Measurements from ENCODE around the gene PIEZO1. TPM values are rescaled to one million over a fixed set of nuclear protein-coding genes. Genes with fewer than 3 reads are reported as not detected.

Gene PIEZO1
- total RNA-seq, 1 donor from 2014 or later: 160 TPM

- H3K36me3 Mint-ChIP-seq: no peaks in the 10 kb centered on the region
- peaks cover 9% of the 10 kb centered on the region for H3K4me1 Mint-ChIP-seq
- no peaks in the 10 kb centered on the region for H3K9me3 Mint-ChIP-seq
- H3K27me3 Mint-ChIP-seq (ENCODE audit: low read depth): no peaks in the 10 kb centered on the region
- no peak overlapping the region for H3K27ac Mint-ChIP-seq
- no peak overlapping the region for H3K4me3 Mint-ChIP-seq
- DNase-seq (ENCODE audit: low spot score in 2 of 2, unreplicated experiment in 2 of 2): no peak
- TF ChIP-seq, protein P1, sequence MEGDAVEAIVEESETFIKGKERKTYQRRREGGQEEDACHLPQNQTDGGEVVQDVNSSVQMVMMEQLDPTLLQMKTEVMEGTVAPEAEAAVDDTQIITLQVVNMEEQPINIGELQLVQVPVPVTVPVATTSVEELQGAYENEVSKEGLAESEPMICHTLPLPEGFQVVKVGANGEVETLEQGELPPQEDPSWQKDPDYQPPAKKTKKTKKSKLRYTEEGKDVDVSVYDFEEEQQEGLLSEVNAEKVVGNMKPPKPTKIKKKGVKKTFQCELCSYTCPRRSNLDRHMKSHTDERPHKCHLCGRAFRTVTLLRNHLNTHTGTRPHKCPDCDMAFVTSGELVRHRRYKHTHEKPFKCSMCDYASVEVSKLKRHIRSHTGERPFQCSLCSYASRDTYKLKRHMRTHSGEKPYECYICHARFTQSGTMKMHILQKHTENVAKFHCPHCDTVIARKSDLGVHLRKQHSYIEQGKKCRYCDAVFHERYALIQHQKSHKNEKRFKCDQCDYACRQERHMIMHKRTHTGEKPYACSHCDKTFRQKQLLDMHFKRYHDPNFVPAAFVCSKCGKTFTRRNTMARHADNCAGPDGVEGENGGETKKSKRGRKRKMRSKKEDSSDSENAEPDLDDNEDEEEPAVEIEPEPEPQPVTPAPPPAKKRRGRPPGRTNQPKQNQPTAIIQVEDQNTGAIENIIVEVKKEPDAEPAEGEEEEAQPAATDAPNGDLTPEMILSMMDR (IDR thresholded peaks at IDR 0.05; ENCODE audit: unreplicated experiment): no peak
These were observed 74.5 kb downstream of the PIEZO1 start for GRCh38 chr16:88710556-88710955.

DNA sequence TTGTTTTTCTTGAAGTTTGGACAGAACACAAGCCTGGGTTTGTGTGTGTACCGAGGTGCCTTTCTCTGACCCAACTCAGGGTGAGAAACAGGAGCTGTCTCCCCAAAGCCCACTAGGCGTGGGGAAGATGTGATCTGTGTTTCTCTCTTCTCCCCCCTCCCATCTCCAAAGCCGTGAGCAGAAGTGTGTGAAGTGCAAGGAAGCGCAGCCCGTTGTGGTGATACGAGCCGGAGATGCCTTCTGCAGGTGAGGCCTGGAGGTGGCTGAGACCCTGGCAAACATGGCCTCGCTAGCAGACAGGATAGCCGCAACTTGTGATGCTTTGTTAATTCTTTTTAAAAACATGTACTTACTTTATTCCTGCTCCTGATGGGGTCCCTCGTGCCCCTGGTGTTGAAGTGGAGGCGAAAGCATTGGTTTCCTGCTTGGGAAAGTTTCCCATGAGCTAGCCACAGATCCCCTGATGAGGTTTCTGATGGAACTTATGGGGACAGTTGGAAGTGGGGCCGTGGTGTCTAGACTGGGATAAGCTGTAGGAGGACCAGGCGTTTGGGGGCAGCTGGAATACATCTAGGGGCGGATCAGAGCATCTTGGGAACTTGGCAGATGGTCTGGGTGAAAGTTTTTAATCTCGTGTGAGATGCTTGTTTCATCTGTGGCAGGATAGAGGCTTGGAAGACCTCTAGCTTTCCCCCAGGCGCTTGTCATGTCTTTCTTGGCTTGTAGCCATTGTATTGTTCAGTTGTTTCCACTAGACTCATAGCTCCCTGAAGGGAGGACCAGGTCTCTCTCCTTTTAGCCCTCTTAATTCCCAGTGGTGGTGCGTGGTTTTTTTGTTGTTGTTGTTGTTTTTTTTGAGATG is 77.8 kb downstream of the PIEZO1 start:
- Mint-ChIP-seq H3K36me3 (no peaks in the 10 kb centered on the region), H3K27me3 (ENCODE audit: low read depth) (no peaks in the 10 kb centered on the region), H3K27ac (peak overlapping the region; percentile 83), H3K9me3 (no peaks in the 10 kb centered on the region), H3K4me3 (peak overlapping the region; percentile 67), H3K4me1 (peaks cover 21% of the 10 kb centered on the region)
- TF ChIP-seq, protein P1 (IDR thresholded peaks at IDR 0.05; ENCODE audit: unreplicated experiment): no peak
- no peak for DNase-seq (ENCODE audit: low spot score in 2 of 2, unreplicated experiment in 2 of 2)

DNA sequence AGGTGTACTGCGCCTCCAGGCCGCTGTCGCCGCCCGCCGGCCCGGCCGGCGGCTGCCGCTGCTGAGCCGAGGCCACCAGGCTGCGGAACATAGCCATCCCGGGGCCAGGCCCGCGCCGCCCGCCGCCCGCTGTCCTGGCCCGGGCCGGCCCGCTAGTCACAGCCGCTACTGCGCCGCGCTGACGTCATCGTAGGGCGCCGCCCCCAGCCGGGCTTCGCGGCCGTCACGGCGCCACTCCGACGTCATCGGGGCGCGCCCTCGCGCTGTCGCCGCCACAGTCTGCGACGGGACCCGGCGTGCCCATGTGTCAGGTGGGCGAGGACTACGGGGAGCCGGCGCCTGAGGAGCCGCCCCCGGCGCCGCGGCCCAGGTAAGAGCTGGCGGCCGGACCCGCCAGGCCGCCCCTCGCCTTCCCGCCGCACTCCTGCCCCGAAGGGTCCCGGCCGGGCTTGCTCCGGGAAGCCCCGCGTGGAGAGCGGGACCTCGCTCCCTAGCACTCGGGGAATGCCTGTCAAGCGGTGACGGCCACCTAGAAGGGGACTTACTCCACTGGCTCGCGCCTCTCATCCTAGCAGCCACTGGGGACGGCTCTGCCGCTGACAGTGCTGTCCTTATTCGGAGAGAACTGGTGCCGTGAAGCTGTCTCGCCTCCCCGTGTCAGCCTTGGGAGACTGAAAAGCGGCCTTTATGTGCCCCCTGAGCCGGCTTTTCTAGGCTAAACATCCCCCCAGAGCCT is 78.6 kb downstream of the PIEZO1 start, which contains the start of the genes CTU2 and RNF166:
TSS of gene CTU2 (plus strand) at position 275 of the 736 bp plus-strand sequence. CDS start at position 303, 28 bp downstream.
TSS of gene RNF166 (minus strand) at position 180 of the 736 bp plus-strand sequence. CDS start at position 97, 83 bp downstream.
- TF ChIP-seq, protein P1 (IDR thresholded peaks at IDR 0.05; ENCODE audit: unreplicated experiment): no peak
- peak within 1 kb of the TSS; percentile 80 for H3K4me3 Mint-ChIP-seq
- peak within 1 kb of the TSS; percentile 83 for H3K27ac Mint-ChIP-seq
- H3K27me3 Mint-ChIP-seq (ENCODE audit: low read depth): no peaks in the 10 kb centered on the region
- no peaks in the 10 kb centered on the region for H3K9me3 Mint-ChIP-seq
- no peaks in the 10 kb centered on the region for H3K36me3 Mint-ChIP-seq
- H3K4me1 Mint-ChIP-seq: peaks cover 21% of the 10 kb centered on the region
- peak; percentile 93 to 97 for DNase-seq (ENCODE audit: low spot score in 2 of 2, unreplicated experiment in 2 of 2)

- Mint-ChIP-seq H3K36me3 (no peaks in the 10 kb centered on the region), H3K4me3 (peak overlapping the region; percentile 80), H3K27me3 (ENCODE audit: low read depth) (no peaks in the 10 kb centered on the region), H3K27ac (peak overlapping the region; percentile 71), H3K4me1 (peaks cover 21% of the 10 kb centered on the region), H3K9me3 (no peaks in the 10 kb centered on the region)
- DNase-seq (ENCODE audit: low spot score in 2 of 2, unreplicated experiment in 2 of 2): no peak
- TF ChIP-seq, protein P1 (IDR thresholded peaks at IDR 0.05; ENCODE audit: unreplicated experiment): no peak
These were observed 79.2 kb downstream of the PIEZO1 start for GRCh38 chr16:88705801-88706228.

GRCh38 chr16:88705076-88705684 is 79.8 kb downstream of the PIEZO1 start:
- Mint-ChIP-seq H3K36me3 (no peaks in the 10 kb centered on the region), H3K4me3 (peak overlapping the region; percentile 80), H3K27ac (peak overlapping the region; percentile 71), H3K27me3 (ENCODE audit: low read depth) (no peaks in the 10 kb centered on the region), H3K4me1 (peaks cover 21% of the 10 kb centered on the region), H3K9me3 (no peaks in the 10 kb centered on the region)
- TF ChIP-seq, protein P1 (IDR thresholded peaks at IDR 0.05; ENCODE audit: unreplicated experiment): no peak
- DNase-seq (ENCODE audit: low spot score in 2 of 2, unreplicated experiment in 2 of 2): no peak
